22Rv1 (cell line): ENCODE data around the gene SETBP1.

Experiments used
- CTCF ChIP-seq: fragments of 450-650 bp; IDR thresholded peaks from 2 replicates; pipeline ENCODE4 v1.5.1; 2017; ENCODE audit warnings: mild to moderate bottlenecking
- ZFX ChIP-seq: fragments of 450-650 bp; IDR thresholded peaks from 2 replicates; pipeline ENCODE4 v1.6.1; 2017; ENCODE audit warnings: antibody characterized with exemption, borderline replicate concordance

- TF ChIP-seq CTCF (no peak), ZFX (no peak)
These were observed 306.7 kb downstream of the SETBP1 start for GRCh38 chr18:44987371-44987770.
